ENCODE measurements around the gene TPP1.

Gene TPP1

GRCh38 chr11:6570691-6571427 lies 48.4 kb downstream of the TPP1 start:
- TF ChIP-seq CTCF (IDR thresholded peaks at IDR 0.05): no peak
- no peak for TF ChIP-seq ZFX (IDR thresholded peaks at IDR 0.05; ENCODE audit: borderline replicate concordance)
- no peak overlapping the region for H3K27ac ChIP-seq

GRCh38 chr11:6569706-6570105 lies 49.5 kb downstream of the TPP1 start:
- no peak overlapping the region for H3K27ac ChIP-seq
- no peak for TF ChIP-seq CTCF (IDR thresholded peaks at IDR 0.05)
- TF ChIP-seq ZFX (IDR thresholded peaks at IDR 0.05; ENCODE audit: borderline replicate concordance): no peak

- no peak for TF ChIP-seq CTCF (IDR thresholded peaks at IDR 0.05)
- no peak for TF ChIP-seq ZFX (IDR thresholded peaks at IDR 0.05; ENCODE audit: borderline replicate concordance)
- H3K27ac ChIP-seq: no peak overlapping the region
Measured at GRCh38 chr11:6568191-6568918, 50.9 kb downstream of the TPP1 start.

GRCh38 chr11:6567371-6567745 lies 51.9 kb downstream of the TPP1 start:
- no peak overlapping the region for H3K27ac ChIP-seq
- no peak for TF ChIP-seq CTCF (IDR thresholded peaks at IDR 0.05)
- TF ChIP-seq ZFX (IDR thresholded peaks at IDR 0.05; ENCODE audit: borderline replicate concordance): no peak

GRCh38 chr11:6566704-6567370 lies 52.4 kb downstream of the TPP1 start:
- TF ChIP-seq CTCF (IDR thresholded peaks at IDR 0.05) (no peak), ZFX (IDR thresholded peaks at IDR 0.05; ENCODE audit: borderline replicate concordance) (no peak)
- no peak overlapping the region for H3K27ac ChIP-seq

- no peak overlapping the region for H3K27ac ChIP-seq
- TF ChIP-seq ZFX (IDR thresholded peaks at IDR 0.05; ENCODE audit: borderline replicate concordance) (no peak), CTCF (IDR thresholded peaks at IDR 0.05) (no peak)
Measured at GRCh38 chr11:6565988-6566703, 53.1 kb downstream of the TPP1 start.

All from 22Rv1 (cell line).